ENCODE measurements around the gene MAP2K3. TPM values are rescaled to one million over a fixed set of nuclear protein-coding genes. Genes with fewer than 3 reads are reported as not detected.

MAP2K3 gene
- total and polyA plus RNA-seq, 2 donors (not counting 3 experiments of a cell fraction or from before 2014, with no cell fraction given): 15.3 to 36.3 TPM

DNA sequence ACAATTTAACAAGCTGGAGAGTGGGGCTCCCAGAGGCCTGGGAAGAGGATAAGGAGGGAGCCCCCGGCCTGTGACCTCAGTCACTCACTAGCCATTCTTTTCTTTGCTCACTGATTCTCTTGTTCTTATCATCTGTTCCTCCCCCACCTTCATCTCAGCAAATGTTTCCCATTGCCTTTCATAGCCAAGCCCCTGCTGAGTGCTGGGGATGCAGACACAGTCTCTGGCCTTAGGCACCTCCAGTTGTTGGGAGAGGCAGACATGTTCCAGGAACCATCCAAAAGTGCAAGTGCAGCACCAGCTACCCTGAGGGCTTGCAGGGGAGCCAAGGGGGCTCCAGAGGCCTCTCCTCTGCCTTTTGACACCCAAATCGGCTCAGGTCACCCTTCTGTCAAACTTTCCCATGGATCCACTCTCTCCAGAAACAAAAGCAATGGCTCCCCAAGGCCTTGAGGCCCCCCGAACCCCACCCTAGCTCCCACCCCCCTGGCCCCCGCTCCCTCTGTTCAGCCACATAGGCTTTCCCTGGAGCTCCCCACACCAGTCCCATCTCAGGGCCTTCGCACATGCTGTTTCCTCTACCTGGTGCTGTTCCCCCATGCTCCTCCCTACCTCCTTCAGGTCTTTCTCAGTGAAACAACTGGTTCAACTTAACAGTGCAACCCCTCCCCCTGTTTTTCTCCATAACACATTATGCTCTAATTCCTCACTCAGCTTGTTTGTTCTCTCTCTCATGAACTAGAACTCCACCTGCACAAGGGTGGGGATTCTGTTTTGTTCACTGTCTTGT is 76.7 kb downstream of the MAP2K3 start:
- Histone ChIP-seq H3K4me2 (ENCODE audit: insufficient read depth, low read length) (no peak overlapping the region), H3K9me3 (replicated peaks; ENCODE audit: control insufficient read depth, insufficient read depth, low read length) (no peaks in the 10 kb centered on the region), H3K36me3 (ENCODE audit: control insufficient read depth in 2 of 2, extremely low read depth in 1 of 2, insufficient read depth in 2 of 2, low read length in 2 of 2) (no peaks in the 10 kb centered on the region), H2AFZ (ENCODE audit: low read depth, low read length) (no peak overlapping the region), H3K9ac (replicated peaks; ENCODE audit: extremely low read depth, insufficient read depth, low read length) (no peak overlapping the region), H3K27ac (ENCODE audit: insufficient read depth, low read depth, low read length) (no peak overlapping the region), H4K20me1 (replicated peaks; ENCODE audit: control insufficient read depth, extremely low read depth, insufficient read depth, low read length) (no peaks in the 10 kb centered on the region), H3K27me3 (ENCODE audit: control insufficient read depth in 2 of 2, insufficient read depth in 2 of 2, low read length in 2 of 2) (no peaks in the 10 kb centered on the region), H3K9me1 (replicated peaks; ENCODE audit: control insufficient read depth, extremely low read depth, insufficient read depth, low read length) (no peaks in the 10 kb centered on the region), H3K4me1 (ENCODE audit: control insufficient read depth, extremely low read depth, insufficient read depth, low read length) (no peaks in the 10 kb centered on the region), H3K79me2 (ENCODE audit: control insufficient read depth, insufficient read depth, low read length) (no peaks in the 10 kb centered on the region), H3K4me3 (replicated peaks in 1 of 3; ENCODE audit: insufficient read depth in 1 of 3, low read depth in 1 of 3, low read length in 3 of 3) (no peak overlapping the region)
- TF ChIP-seq JUN (IDR thresholded peaks at IDR 0.05; ENCODE audit: borderline replicate concordance, insufficient read depth, insufficient read length, low read depth) (no peak), POLR2A (IDR thresholded peaks at IDR 0.05; ENCODE audit: low read depth, low read length) (no peak), MYC (IDR thresholded peaks at IDR 0.05; ENCODE audit: low read depth, low read length) (no peak), EZH2 (IDR thresholded peaks at IDR 0.05; ENCODE audit: borderline replicate concordance, low read depth, low read length, severe bottlenecking) (no peak), FOS (IDR thresholded peaks at IDR 0.05; ENCODE audit: borderline replicate concordance, insufficient read depth, low read length) (no peak), GATA2 (IDR thresholded peaks at IDR 0.05; ENCODE audit: insufficient read depth, insufficient read length, low read depth, low read length) (no peak), POLR2AphosphoS5 (IDR thresholded peaks at IDR 0.05; ENCODE audit: insufficient read depth, low read depth, low read length) (no peak)
- TF ChIP-seq, protein P1, sequence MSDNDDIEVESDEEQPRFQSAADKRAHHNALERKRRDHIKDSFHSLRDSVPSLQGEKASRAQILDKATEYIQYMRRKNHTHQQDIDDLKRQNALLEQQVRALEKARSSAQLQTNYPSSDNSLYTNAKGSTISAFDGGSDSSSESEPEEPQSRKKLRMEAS (IDR thresholded peaks at IDR 0.05; ENCODE audit: insufficient read depth, insufficient read length): no peak
- TF ChIP-seq, protein P2, sequence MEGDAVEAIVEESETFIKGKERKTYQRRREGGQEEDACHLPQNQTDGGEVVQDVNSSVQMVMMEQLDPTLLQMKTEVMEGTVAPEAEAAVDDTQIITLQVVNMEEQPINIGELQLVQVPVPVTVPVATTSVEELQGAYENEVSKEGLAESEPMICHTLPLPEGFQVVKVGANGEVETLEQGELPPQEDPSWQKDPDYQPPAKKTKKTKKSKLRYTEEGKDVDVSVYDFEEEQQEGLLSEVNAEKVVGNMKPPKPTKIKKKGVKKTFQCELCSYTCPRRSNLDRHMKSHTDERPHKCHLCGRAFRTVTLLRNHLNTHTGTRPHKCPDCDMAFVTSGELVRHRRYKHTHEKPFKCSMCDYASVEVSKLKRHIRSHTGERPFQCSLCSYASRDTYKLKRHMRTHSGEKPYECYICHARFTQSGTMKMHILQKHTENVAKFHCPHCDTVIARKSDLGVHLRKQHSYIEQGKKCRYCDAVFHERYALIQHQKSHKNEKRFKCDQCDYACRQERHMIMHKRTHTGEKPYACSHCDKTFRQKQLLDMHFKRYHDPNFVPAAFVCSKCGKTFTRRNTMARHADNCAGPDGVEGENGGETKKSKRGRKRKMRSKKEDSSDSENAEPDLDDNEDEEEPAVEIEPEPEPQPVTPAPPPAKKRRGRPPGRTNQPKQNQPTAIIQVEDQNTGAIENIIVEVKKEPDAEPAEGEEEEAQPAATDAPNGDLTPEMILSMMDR (IDR thresholded peaks at IDR 0.05; ENCODE audit: extremely low read depth in 1 of 2, insufficient read depth in 1 of 2, low read depth in 1 of 2, low read length in 2 of 2): no peak
- DNase-seq (ENCODE audit: low read depth, low spot score) (no peak), FAIRE-seq (no peak)
- CTCF ChIA-PET: no interaction called here
- dilution Hi-C loops (cut with MboI; ENCODE audit: extremely low pct_ligation_motif_present, low sequenced_read_pairs): no loop called here
- intact Hi-C loops (cut with micrococcal nuclease): no loop called here
- BruUV-seq (replicated peaks): no TSS peak
- POLR2A ChIA-PET: no interaction called here

All from endothelial cell of umbilical vein (primary cell).